ENCODE results near the gene DOC2A.

DNA sequence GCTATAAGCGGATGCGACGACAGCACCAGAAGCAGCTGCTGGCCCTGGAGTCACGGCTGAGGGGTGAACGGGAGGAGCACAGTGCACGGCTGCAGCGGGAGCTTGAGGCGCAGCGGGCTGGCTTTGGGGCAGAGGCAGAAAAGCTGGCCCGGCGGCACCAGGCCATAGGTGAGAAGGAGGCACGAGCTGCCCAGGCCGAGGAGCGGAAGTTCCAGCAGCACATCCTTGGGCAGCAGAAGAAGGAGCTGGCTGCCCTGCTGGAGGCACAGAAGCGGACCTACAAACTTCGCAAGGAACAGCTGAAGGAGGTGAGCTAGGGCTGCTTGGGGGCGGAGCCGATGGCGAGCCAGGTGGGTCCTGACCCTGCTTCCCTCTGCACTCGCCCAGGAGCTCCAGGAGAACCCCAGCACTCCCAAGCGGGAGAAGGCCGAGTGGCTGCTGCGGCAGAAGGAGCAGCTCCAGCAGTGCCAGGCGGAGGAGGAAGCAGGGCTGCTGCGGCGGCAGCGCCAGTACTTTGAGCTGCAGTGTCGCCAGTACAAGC lies 25.5 kb downstream of the DOC2A start:
- TF ChIP-seq EZH2 (IDR thresholded peaks at IDR 0.05) (no peak), POLR2AphosphoS5 (IDR thresholded peaks at IDR 0.05; ENCODE audit: borderline replicate concordance, low read depth, low read length) (no peak), FOXP2 (optimal IDR thresholded peaks at IDR 0.05; ENCODE audit: control extremely low read depth, extremely low read length, insufficient read depth) (no peak)

Data from SK-N-MC (cell line).